Keratinocyte (primary cell): ENCODE results near the gene BAG1.

Experiments
- CTCF ChIP-seq, 3 experiments: IDR thresholded peaks in 1 of 3; conservative IDR thresholded peaks in 1 of 3; optimal IDR thresholded peaks in 1 of 3; 2 replicates in 2 of 3; 3 replicates in 1 of 3; pipeline versions ENCODE3 to v1.5.1; 2011; ENCODE audit warnings: low read length in 3 of 3, mild to moderate bottlenecking in 3 of 3, moderate library complexity in 2 of 3, control low read depth in 1 of 3, inconsistent platforms in 1 of 3; ENCODE audit not compliant: insufficient read depth in 2 of 3; ENCODE audit errors: extremely low read depth in 1 of 3
- EZH2 ChIP-seq: IDR thresholded peaks from one replicate; pipeline ENCODE4 v1.6.1; 2012; ENCODE audit warnings: inconsistent platforms, mild to moderate bottlenecking, low read length, moderate library complexity

- TF ChIP-seq EZH2 (no peak), CTCF (optimal IDR thresholded peaks at IDR 0.05 in 1 of 3, IDR thresholded peaks at IDR 0.05 in 1 of 3, conservative IDR thresholded peaks at IDR 0.05 in 1 of 3; ENCODE audit: extremely low read depth in 1 of 3, insufficient read depth in 2 of 3, low read length in 3 of 3) (no peak)
Observed at GRCh38 chr9:33255471-33255870, 9.0 kb downstream of the BAG1 start.
